Calu3 (cell line): ENCODE measurements around the gene POTEH. TPM values are rescaled to one million over a fixed set of nuclear protein-coding genes. Genes with fewer than 3 reads are reported as not detected.
"Not testable (repeated sequence)": the region's sequence is repeated elsewhere in the genome, so short reads cannot be mapped to it uniquely, and the experiment has no call there.

Experiments
- Bru-seq: library from RNA; stranded (reverse); fragments of 400-500 nt; gene quantifications from one replicate; lab custom pipeline; 2021; lab: Mats Ljungman, UMichigan
- BruChase-seq, 2 experiments: library from RNA; stranded (reverse); fragments of 400-500 nt; gene quantifications; one replicate each; lab custom pipeline; 2021; lab: Mats Ljungman, UMichigan
- BruUV-seq: library from RNA; stranded (reverse); fragments of 400-500 nt; replicated peaks from 2 replicates; lab custom pipeline; 2021; lab: Mats Ljungman, UMichigan
- CTCF ChIA-PET: fragments of 300-600 bp; sonication (Branson Sonifier 250); formaldehyde crosslinking; loops from one replicate; lab custom pipeline; 2022; ENCODE audit warnings: antibody characterized with exemption; lab: Charles Lee
- DNase-seq: peaks from one replicate; pipeline ENCODE4 v3.0.0; 2022
- H3K27ac Mint-ChIP-seq: one replicate; pipeline ENCODE4 v1.8.0; 2022; ENCODE audit warnings: mixed read lengths; ENCODE audit not compliant: unreplicated experiment
- H3K27me3 Mint-ChIP-seq: one replicate; pipeline ENCODE4 v1.8.0; 2022; ENCODE audit warnings: mixed read lengths; ENCODE audit not compliant: unreplicated experiment
- H3K36me3 Mint-ChIP-seq: one replicate; pipeline ENCODE4 v1.8.0; 2022; ENCODE audit warnings: mild to moderate bottlenecking, moderate library complexity, mixed read lengths; ENCODE audit not compliant: insufficient read depth, unreplicated experiment
- H3K4me1 Mint-ChIP-seq: one replicate; pipeline ENCODE4 v1.8.0; 2022; ENCODE audit warnings: mild to moderate bottlenecking, low read depth, mixed read lengths; ENCODE audit not compliant: unreplicated experiment
- H3K4me3 Mint-ChIP-seq: one replicate; pipeline ENCODE4 v1.8.0; 2022; ENCODE audit warnings: mild to moderate bottlenecking, low read depth, moderate library complexity, mixed read lengths; ENCODE audit not compliant: unreplicated experiment
- H3K9me3 Mint-ChIP-seq: one replicate; pipeline ENCODE4 v1.8.0; 2022; ENCODE audit warnings: low read depth, mixed read lengths; ENCODE audit not compliant: unreplicated experiment
- intact Hi-C: fragments of 100-400 bp; cut with micrococcal nuclease; formaldehyde crosslinking; loops from one replicate; pipeline ENCODE4 v1.10.0; 2022; ENCODE audit not compliant: unreplicated experiment
- long read RNA-seq: library from polyadenylated mRNA; stranded (forward); transcript quantifications from one replicate; pipeline ENCODE4 v2.0.0, GENCODE V29; 2022
- total RNA-seq: library from RNA; stranded (reverse); gene quantifications from 2 replicates; pipeline ENCODE4 v1.2.3, GENCODE V29; 2022

The POTEH gene
- total RNA-seq (not detected in 2 replicates), Bru-seq, nascent RNA (not detected), BruChase-seq, experiment 1, labeled RNA remaining after a 6-hour chase (not detected), BruChase-seq, experiment 2, labeled RNA remaining after a 2-hour chase (not detected)
- long read RNA-seq = 0 reads

GRCh38 chr22:15689749-15690125 is at the start of gene POTEH:
POTEH (plus strand) TSS chr22:15690026; CDS start chr22:15690078, 52 bp downstream.
- H3K4me3 Mint-ChIP-seq, H3K27ac Mint-ChIP-seq, H3K27me3 Mint-ChIP-seq, DNase-seq, CTCF ChIA-PET, H3K4me1 Mint-ChIP-seq, H3K36me3 Mint-ChIP-seq, intact Hi-C loops, H3K9me3 Mint-ChIP-seq, BruUV-seq: not testable (repeated sequence)

GRCh38 chr22:15642288-15642861 is 47.5 kb upstream of the POTEH start:
- CTCF ChIA-PET, BruUV-seq, H3K36me3 Mint-ChIP-seq, H3K27me3 Mint-ChIP-seq, H3K27ac Mint-ChIP-seq, H3K4me3 Mint-ChIP-seq, intact Hi-C loops, DNase-seq, H3K9me3 Mint-ChIP-seq, H3K4me1 Mint-ChIP-seq: not testable (repeated sequence)

- H3K4me1 Mint-ChIP-seq, intact Hi-C loops, CTCF ChIA-PET, H3K27me3 Mint-ChIP-seq, BruUV-seq, DNase-seq, H3K4me3 Mint-ChIP-seq, H3K9me3 Mint-ChIP-seq, H3K36me3 Mint-ChIP-seq, H3K27ac Mint-ChIP-seq: not testable (repeated sequence)
These were observed 37.9 kb upstream of the POTEH start for GRCh38 chr22:15651954-15652353.

- H3K27me3 Mint-ChIP-seq, H3K27ac Mint-ChIP-seq, H3K36me3 Mint-ChIP-seq, DNase-seq, H3K4me3 Mint-ChIP-seq, CTCF ChIA-PET, H3K9me3 Mint-ChIP-seq, intact Hi-C loops, H3K4me1 Mint-ChIP-seq, BruUV-seq: not testable (repeated sequence)
These were observed 37.1 kb upstream of the POTEH start for GRCh38 chr22:15652738-15653137.

GRCh38 chr22:15653241-15653640 is 36.6 kb upstream of the POTEH start:
- H3K27me3 Mint-ChIP-seq, CTCF ChIA-PET, intact Hi-C loops, H3K27ac Mint-ChIP-seq, H3K4me1 Mint-ChIP-seq, BruUV-seq, DNase-seq, H3K4me3 Mint-ChIP-seq, H3K36me3 Mint-ChIP-seq, H3K9me3 Mint-ChIP-seq: not testable (repeated sequence)

GRCh38 chr22:15661102-15661501 is 28.7 kb upstream of the POTEH start:
- H3K36me3 Mint-ChIP-seq, BruUV-seq, H3K9me3 Mint-ChIP-seq, H3K4me1 Mint-ChIP-seq, CTCF ChIA-PET, intact Hi-C loops, H3K27ac Mint-ChIP-seq, DNase-seq, H3K4me3 Mint-ChIP-seq, H3K27me3 Mint-ChIP-seq: not testable (repeated sequence)

GRCh38 chr22:15664682-15665081 is 25.1 kb upstream of the POTEH start:
- DNase-seq, H3K4me1 Mint-ChIP-seq, CTCF ChIA-PET, BruUV-seq, H3K27ac Mint-ChIP-seq, H3K4me3 Mint-ChIP-seq, H3K9me3 Mint-ChIP-seq, H3K36me3 Mint-ChIP-seq, H3K27me3 Mint-ChIP-seq, intact Hi-C loops: not testable (repeated sequence)

- H3K9me3 Mint-ChIP-seq, H3K4me3 Mint-ChIP-seq, H3K27me3 Mint-ChIP-seq, CTCF ChIA-PET, intact Hi-C loops, BruUV-seq, H3K27ac Mint-ChIP-seq, DNase-seq, H3K36me3 Mint-ChIP-seq, H3K4me1 Mint-ChIP-seq: not testable (repeated sequence)
These were observed 24.3 kb upstream of the POTEH start for GRCh38 chr22:15665478-15665877.

GRCh38 chr22:15669430-15669829 is 20.4 kb upstream of the POTEH start:
- H3K4me3 Mint-ChIP-seq, H3K4me1 Mint-ChIP-seq, CTCF ChIA-PET, DNase-seq, BruUV-seq, H3K27ac Mint-ChIP-seq, H3K9me3 Mint-ChIP-seq, intact Hi-C loops, H3K27me3 Mint-ChIP-seq, H3K36me3 Mint-ChIP-seq: not testable (repeated sequence)

GRCh38 chr22:15679702-15680101 is 10.1 kb upstream of the POTEH start:
- DNase-seq, H3K4me3 Mint-ChIP-seq, H3K27ac Mint-ChIP-seq, CTCF ChIA-PET, H3K9me3 Mint-ChIP-seq, H3K27me3 Mint-ChIP-seq, BruUV-seq, H3K4me1 Mint-ChIP-seq, H3K36me3 Mint-ChIP-seq, intact Hi-C loops: not testable (repeated sequence)
